ENCODE data around the gene CD2.

DNA sequence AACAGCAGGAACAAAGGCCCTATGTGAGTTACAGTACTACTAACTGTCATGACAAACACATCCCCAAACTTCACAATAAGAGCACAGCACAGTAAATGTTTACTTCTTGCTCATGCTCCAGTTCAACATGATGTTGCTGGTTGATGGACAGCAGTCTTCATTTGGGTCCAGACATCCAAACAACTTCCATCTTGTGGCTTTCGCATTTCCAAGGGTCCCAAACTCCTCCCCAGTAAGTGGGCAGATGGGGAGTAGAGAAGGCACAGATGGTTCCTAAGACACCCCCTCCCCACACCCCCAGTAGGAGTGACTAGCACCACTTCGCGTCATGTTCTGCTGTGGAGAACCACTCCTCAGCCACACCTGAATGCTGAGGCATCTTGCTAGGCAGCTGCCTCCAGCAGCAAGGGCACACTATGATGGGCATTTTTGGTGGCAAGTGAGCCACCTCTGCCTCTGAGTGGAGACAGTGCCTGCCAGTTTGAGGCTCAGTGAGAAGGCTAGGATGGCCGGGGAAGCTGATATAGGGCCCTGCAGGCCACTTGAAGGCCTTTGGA is 32.7 kb upstream of the CD2 start:
- TF ChIP-seq MAX (IDR thresholded peaks at IDR 0.05; ENCODE audit: insufficient read depth, insufficient read length) (no peak), POLR2A (IDR thresholded peaks at IDR 0.05; ENCODE audit: low read depth, low read length) (no peak), EZH2 (IDR thresholded peaks at IDR 0.05; ENCODE audit: borderline replicate concordance, low read depth, low read length, severe bottlenecking) (no peak), POLR2AphosphoS5 (IDR thresholded peaks at IDR 0.05; ENCODE audit: insufficient read depth, low read depth, low read length) (no peak)
